T-cell (primary cell): ENCODE data around the gene SCGB3A2. TPM values are rescaled to one million over a fixed set of nuclear protein-coding genes. Genes with fewer than 3 reads are reported as not detected.

Experiments used
- ATAC-seq, 4 experiments: fragments of 200-7000 bp in 3 of 4; fragments of 150-1000 bp in 1 of 4; cut with Tn5 transposase; replicated peaks in 1 of 4; 1 replicate in 3 of 4; 2 replicates in 1 of 4; pipeline ENCODE4 v1.10.0; 2021; ENCODE audit warnings: moderate library complexity in 3 of 4, mild to moderate bottlenecking in 2 of 4, moderate number of reproducible peaks in 1 of 4
- CTCF ChIA-PET, 2 donors: fragments of 300-600 bp; sonication (Branson Sonifier 250); formaldehyde crosslinking; loops; one replicate each; lab custom pipeline; 2022; ENCODE audit warnings: antibody characterized with exemption in 2 of 2; lab: Charles Lee
- POLR2A ChIA-PET, 2 donors: fragments of 300-600 bp; sonication (Branson Sonifier 250); formaldehyde crosslinking; loops; one replicate each; lab custom pipeline; 2022; ENCODE audit warnings: antibody characterized with exemption in 2 of 2; lab: Charles Lee
- DNase-seq, 35 experiments: peaks; one replicate each; pipeline versions ENCODE4 v3.0.0 to v3.0.0-alpha.2; 2013 to 2023
- H3K27ac ChIP-seq: one replicate; pipeline ENCODE4 v1.5.1; 2013; ENCODE audit warnings: low read length
- H3K27me3 ChIP-seq, 2 experiments: replicated peaks in 1 of 2; 1 replicate in 1 of 2; 2 replicates in 1 of 2; pipeline versions ENCODE4 v1.6.1 to v1.7.0; 2013; ENCODE audit warnings: low read length in 1 of 2, mixed read lengths in 1 of 2; ENCODE audit not compliant: control insufficient read depth in 2 of 2, insufficient read depth in 2 of 2; ENCODE audit errors: extremely low read depth in 1 of 2
- H3K36me3 ChIP-seq, 2 donors: 1 replicate in 1 of 2; 2 replicates in 1 of 2; pipeline versions ENCODE4 v1.6.1 to v1.7.0; 2013; ENCODE audit warnings: low read length in 1 of 2; ENCODE audit not compliant: control insufficient read depth in 2 of 2, insufficient read depth in 1 of 2; ENCODE audit errors: extremely low read depth in 1 of 2
- H3K4me1 ChIP-seq, 2 experiments: 1 replicate in 1 of 2; 2 replicates in 1 of 2; pipeline versions ENCODE4 v1.6.1 to v1.7.0; 2013; ENCODE audit warnings: low read length in 2 of 2, mixed read lengths in 1 of 2; ENCODE audit not compliant: insufficient read depth in 2 of 2, control insufficient read depth in 1 of 2; ENCODE audit errors: extremely low read depth in 1 of 2
- H3K4me3 ChIP-seq, 2 donors: 1 replicate in 1 of 2; 2 replicates in 1 of 2; pipeline versions ENCODE4 v1.5.1 to v1.7.0; 2013; ENCODE audit warnings: mild to moderate bottlenecking in 2 of 2, low read length in 1 of 2, moderate library complexity in 1 of 2; ENCODE audit not compliant: control insufficient read depth in 1 of 2; ENCODE audit errors: extremely low read depth in 1 of 2
- H3K9me3 ChIP-seq: 2 replicates; pipeline ENCODE4 v1.7.0; 2013
- H3K27ac Mint-ChIP-seq, 2 donors: one replicate each; pipeline ENCODE4 v1.8.0; 2020 to 2021; ENCODE audit warnings: mild to moderate bottlenecking in 2 of 2, mixed read lengths in 2 of 2
- H3K27me3 Mint-ChIP-seq, 2 donors: one replicate each; pipeline ENCODE4 v1.8.0; 2021 to 2022; ENCODE audit warnings: mixed read lengths in 2 of 2
- H3K36me3 Mint-ChIP-seq: one replicate; pipeline ENCODE4 v1.8.0; 2021; ENCODE audit warnings: mixed read lengths
- H3K4me1 Mint-ChIP-seq, 3 donors: one replicate each; pipeline ENCODE4 v1.8.0; 2020 to 2022; ENCODE audit warnings: mixed read lengths in 3 of 3, mild to moderate bottlenecking in 1 of 3
- H3K4me3 Mint-ChIP-seq, 3 donors: one replicate each; pipeline ENCODE4 v1.8.0; 2020 to 2022; ENCODE audit warnings: mild to moderate bottlenecking in 3 of 3, mixed read lengths in 3 of 3, moderate library complexity in 3 of 3
- H3K9me3 Mint-ChIP-seq, 3 donors: one replicate each; pipeline ENCODE4 v1.8.0; 2020 to 2022; ENCODE audit warnings: mixed read lengths in 3 of 3
- WGBS: methylation state at CpG from one replicate; pipeline ENCODE4 v1.1.5; 2013; ENCODE audit warnings: missing lambda C conversion rate; ENCODE audit not compliant: insufficient coverage; 5-methylcytosine and 5-hydroxymethylcytosine counted together
- total RNA-seq, 35 experiments: library from RNA in 6 of 35; stranded (reverse) in 6 of 35; fragments of 120-200 nt in 1 of 35; gene quantifications; one replicate each; pipeline versions ENCODE4 v1.2.1 to v1.2.4 and lab custom pipeline; 2013 to 2026

Gene SCGB3A2
- total RNA-seq, 5 donors from 2014 or later (not counting 1 experiment from before 2014, with no cell fraction given): 0.99 TPM; not detected in 4

GRCh38 chr5:147853372-147853987 is 25.0 kb upstream of the SCGB3A2 start:
- Histone ChIP-seq H3K27ac (no peak overlapping the region), H3K4me1 (no peaks in the 10 kb centered on the region), H3K9me3 (no peaks in the 10 kb centered on the region), H3K4me3 (no peak overlapping the region), H3K36me3 (no peaks in the 10 kb centered on the region), H3K27me3 (peaks cover 0 to 2% of the 10 kb centered on the region in 2 experiments)
- Mint-ChIP-seq H3K27me3 (peaks cover 0 to 14% of the 10 kb centered on the region in 2 donors), H3K36me3 (no peaks in the 10 kb centered on the region), H3K4me1 (peaks cover 0 to 3% (median 0%) of the 10 kb centered on the region in 3 donors), H3K9me3 (no peaks in the 10 kb centered on the region), H3K27ac (no peak overlapping the region), H3K4me3 (no peak overlapping the region)
- DNase-seq (no peak), ATAC-seq (no peak)
- CTCF ChIA-PET: no interaction called here
- WGBS: 80% methylated on average over 1 of the region's 3 CpGs
- POLR2A ChIA-PET: interaction anchor here in 1 of 2 donors (0.5 kb wide), 1 partner anchor 55 kb away, joined by 3 read pairs; no protein-coding TSS in a partner anchor

- POLR2A ChIA-PET: no interaction called here
- CTCF ChIA-PET: no interaction called here
- WGBS: 76% methylated on average over 2 of the region's 3 CpGs
Measured at GRCh38 chr5:147854331-147854730, 24.2 kb upstream of the SCGB3A2 start.

GRCh38 chr5:147854894-147855773 is 23.4 kb upstream of the SCGB3A2 start:
- Histone ChIP-seq H3K4me1 (no peaks in the 10 kb centered on the region), H3K27me3 (peaks cover 0 to 2% of the 10 kb centered on the region in 2 experiments), H3K27ac (no peak overlapping the region), H3K4me3 (no peak overlapping the region), H3K36me3 (no peaks in the 10 kb centered on the region), H3K9me3 (no peaks in the 10 kb centered on the region)
- DNase-seq (no peak), ATAC-seq (no peak)
- Mint-ChIP-seq H3K9me3 (no peaks in the 10 kb centered on the region), H3K4me1 (peaks cover 0 to 3% (median 0%) of the 10 kb centered on the region in 3 donors), H3K4me3 (no peak overlapping the region), H3K27me3 (peaks cover 0 to 9% of the 10 kb centered on the region in 2 donors), H3K36me3 (no peaks in the 10 kb centered on the region), H3K27ac (no peak overlapping the region)
- POLR2A ChIA-PET: no interaction called here
- CTCF ChIA-PET: no interaction called here
- 79% methylated on average over 4 of the region's 11 CpGs for WGBS

More at GRCh38 chr5:147854331-147854730, 24.2 kb upstream of the SCGB3A2 start:
- H3K4me1 ChIP-seq: no peaks in the 10 kb centered on the region
- Mint-ChIP-seq H3K4me3 (no peak overlapping the region), H3K4me1 (peaks cover 0 to 3% (median 0%) of the 10 kb centered on the region in 3 donors), H3K27me3 (peaks cover 0 to 13% of the 10 kb centered on the region in 2 donors), H3K9me3 (no peaks in the 10 kb centered on the region), H3K36me3 (no peaks in the 10 kb centered on the region), H3K27ac (no peak overlapping the region)
- H3K9me3 ChIP-seq: no peaks in the 10 kb centered on the region
- no peaks in the 10 kb centered on the region for H3K36me3 ChIP-seq
- no peak overlapping the region for H3K4me3 ChIP-seq
- H3K27ac ChIP-seq: no peak overlapping the region
- peaks cover 0 to 2% of the 10 kb centered on the region in 2 experiments for H3K27me3 ChIP-seq
- no peak for DNase-seq
- no peak for ATAC-seq

GRCh38 chr5:147855774-147856069 is 22.8 kb upstream of the SCGB3A2 start:
- Histone ChIP-seq H3K4me1 (no peaks in the 10 kb centered on the region), H3K4me3 (no peak overlapping the region), H3K27ac (no peak overlapping the region), H3K9me3 (no peaks in the 10 kb centered on the region), H3K36me3 (no peaks in the 10 kb centered on the region), H3K27me3 (peaks cover 0 to 2% of the 10 kb centered on the region in 2 experiments)
- no peak for DNase-seq
- Mint-ChIP-seq H3K27ac (no peak overlapping the region), H3K4me1 (peaks cover 0 to 3% (median 0%) of the 10 kb centered on the region in 3 donors), H3K27me3 (peaks cover 0 to 9% of the 10 kb centered on the region in 2 donors), H3K4me3 (no peak overlapping the region), H3K36me3 (no peaks in the 10 kb centered on the region), H3K9me3 (no peaks in the 10 kb centered on the region)
- ATAC-seq: no peak
- ChIA-PET POLR2A (no interaction called here), CTCF (interaction anchor here in 1 of 2 donors (0.9 kb wide), 1 partner anchor 11 kb away, joined by 3 read pairs; no protein-coding TSS in a partner anchor)
- 55% methylated on average over 2 of the region's 4 CpGs for WGBS

GRCh38 chr5:147856801-147857200 is 21.7 kb upstream of the SCGB3A2 start:
- ATAC-seq (no peak), DNase-seq (no peak)
- H3K4me1 ChIP-seq: no peaks in the 10 kb centered on the region
- H3K27ac Mint-ChIP-seq: no peak overlapping the region
- no peaks in the 10 kb centered on the region for H3K36me3 Mint-ChIP-seq
- H3K27me3 ChIP-seq: peaks cover 0 to 2% of the 10 kb centered on the region in 2 experiments
- H3K4me1 Mint-ChIP-seq: peaks cover 0 to 3% (median 0%) of the 10 kb centered on the region in 3 donors
- ChIA-PET POLR2A (no interaction called here), CTCF (interaction anchor here in 1 of 2 donors (1.6 kb wide), 1 partner anchor 9 kb away, joined by 5 read pairs; no protein-coding TSS in a partner anchor)
- no peak overlapping the region for H3K27ac ChIP-seq
- no peak overlapping the region for H3K4me3 ChIP-seq
- H3K9me3 Mint-ChIP-seq: no peaks in the 10 kb centered on the region
- no peaks in the 10 kb centered on the region for H3K36me3 ChIP-seq
- H3K9me3 ChIP-seq: no peaks in the 10 kb centered on the region
- H3K4me3 Mint-ChIP-seq: no peak overlapping the region
- H3K27me3 Mint-ChIP-seq: peaks cover 0 to 7% of the 10 kb centered on the region in 2 donors

- no peaks in the 10 kb centered on the region for H3K9me3 ChIP-seq
- no peak for ATAC-seq
- H3K4me1 ChIP-seq: no peaks in the 10 kb centered on the region
- Mint-ChIP-seq H3K36me3 (no peaks in the 10 kb centered on the region), H3K27me3 (peaks cover 0 to 7% of the 10 kb centered on the region in 2 donors), H3K4me3 (no peak overlapping the region), H3K4me1 (peaks cover 0 to 3% (median 0%) of the 10 kb centered on the region in 3 donors), H3K9me3 (no peaks in the 10 kb centered on the region), H3K27ac (no peak overlapping the region)
- POLR2A ChIA-PET: no interaction called here
- no peaks in the 10 kb centered on the region for H3K36me3 ChIP-seq
- peak in 27 of 35 experiments; percentile 1 to 52 (median 11) for DNase-seq
- CTCF ChIA-PET: interaction anchor here (0.6 to 1.6 kb wide), 2 partner anchors 10 to 449 kb away, joined by 4 to 5 read pairs; no protein-coding TSS in a partner anchor
- H3K27ac ChIP-seq: no peak overlapping the region
- H3K27me3 ChIP-seq: peaks cover 0 to 2% of the 10 kb centered on the region in 2 experiments
- WGBS: 0% methylated on average over 2 of the region's 2 CpGs
- H3K4me3 ChIP-seq: no peak overlapping the region
Measured at GRCh38 chr5:147857302-147858129, 21.0 kb upstream of the SCGB3A2 start.
